ENCODE measurements around the gene SACM1L. TPM values are rescaled to one million over a fixed set of nuclear protein-coding genes. Genes with fewer than 3 reads are reported as not detected.

The SACM1L gene
- total RNA-seq, 4 donors from 2014 or later, result 7.7 to 28.7 (median 9.1) TPM

DNA sequence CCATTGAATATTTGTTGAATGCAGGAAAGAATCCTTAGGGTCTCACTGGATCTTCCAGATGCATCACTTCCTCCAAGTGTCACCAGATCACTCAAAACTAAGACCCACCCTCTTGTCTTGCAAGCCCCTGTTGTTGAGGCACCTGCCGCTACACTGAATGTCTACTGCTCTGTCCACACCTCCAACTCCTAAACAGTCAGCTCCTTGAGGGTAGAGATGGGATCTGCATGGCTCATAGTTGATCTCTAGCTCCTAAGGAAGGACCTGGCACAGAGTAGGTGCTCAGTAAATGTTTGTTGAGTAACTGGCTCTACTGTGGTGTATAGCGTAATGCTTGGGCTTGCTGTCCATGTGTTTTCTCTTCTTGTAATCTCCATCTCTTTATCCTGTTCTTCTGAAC, 98.4 kb downstream of the SACM1L start:
- in situ Hi-C loops (cut with MboI; ENCODE audit: low sequenced_read_pairs in 4 of 4) (no loop called here), intact Hi-C loops (cut with DNase I; ENCODE audit: low total_unique reads) (no loop called here)
- Histone ChIP-seq H3K27me3 (no peaks in the 10 kb centered on the region), H3K4me3 (no peak overlapping the region), H3K36me3 (no peaks in the 10 kb centered on the region), H3K27ac (no peak overlapping the region), H3K9me3 (no peaks in the 10 kb centered on the region), H3K4me1 (no peaks in the 10 kb centered on the region)
- TF ChIP-seq, protein P1, sequence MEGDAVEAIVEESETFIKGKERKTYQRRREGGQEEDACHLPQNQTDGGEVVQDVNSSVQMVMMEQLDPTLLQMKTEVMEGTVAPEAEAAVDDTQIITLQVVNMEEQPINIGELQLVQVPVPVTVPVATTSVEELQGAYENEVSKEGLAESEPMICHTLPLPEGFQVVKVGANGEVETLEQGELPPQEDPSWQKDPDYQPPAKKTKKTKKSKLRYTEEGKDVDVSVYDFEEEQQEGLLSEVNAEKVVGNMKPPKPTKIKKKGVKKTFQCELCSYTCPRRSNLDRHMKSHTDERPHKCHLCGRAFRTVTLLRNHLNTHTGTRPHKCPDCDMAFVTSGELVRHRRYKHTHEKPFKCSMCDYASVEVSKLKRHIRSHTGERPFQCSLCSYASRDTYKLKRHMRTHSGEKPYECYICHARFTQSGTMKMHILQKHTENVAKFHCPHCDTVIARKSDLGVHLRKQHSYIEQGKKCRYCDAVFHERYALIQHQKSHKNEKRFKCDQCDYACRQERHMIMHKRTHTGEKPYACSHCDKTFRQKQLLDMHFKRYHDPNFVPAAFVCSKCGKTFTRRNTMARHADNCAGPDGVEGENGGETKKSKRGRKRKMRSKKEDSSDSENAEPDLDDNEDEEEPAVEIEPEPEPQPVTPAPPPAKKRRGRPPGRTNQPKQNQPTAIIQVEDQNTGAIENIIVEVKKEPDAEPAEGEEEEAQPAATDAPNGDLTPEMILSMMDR (IDR thresholded peaks at IDR 0.05 in 4 of 5, conservative IDR thresholded peaks at IDR 0.05 in 1 of 5), result no peak
- TF ChIP-seq POLR2A (IDR thresholded peaks at IDR 0.05), result no peak
- DNase-seq (no peak), ATAC-seq (no peak)

DNA sequence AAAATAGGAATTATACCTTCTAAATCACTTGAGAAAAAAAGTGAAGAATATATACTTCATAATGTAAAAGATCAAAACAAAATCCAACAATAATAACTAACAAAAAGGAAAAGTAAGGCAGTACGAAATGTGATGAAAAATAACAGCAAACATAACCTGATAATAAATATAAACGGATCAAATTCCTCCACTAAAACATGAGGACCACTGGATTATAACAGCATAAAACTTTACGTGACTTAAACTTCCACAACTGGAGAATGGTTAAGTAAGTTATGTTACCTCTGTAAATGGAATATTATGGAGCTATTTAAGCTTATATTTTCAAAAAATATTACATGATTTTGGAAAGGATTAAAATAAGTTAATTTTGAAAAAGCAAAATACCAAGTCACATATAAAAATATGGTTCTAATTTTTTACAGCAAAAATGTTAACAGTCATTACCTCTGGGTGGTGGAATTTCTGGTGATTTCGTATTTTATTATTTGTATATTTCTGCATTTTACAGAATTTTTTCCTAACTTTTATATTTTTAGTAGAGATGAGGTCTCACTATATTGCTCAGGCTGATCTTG, 100.1 kb downstream of the SACM1L start:
- in situ Hi-C loops (cut with MboI; ENCODE audit: low sequenced_read_pairs in 4 of 4) (no loop called here), intact Hi-C loops (cut with DNase I; ENCODE audit: low total_unique reads) (no loop called here)
- Histone ChIP-seq H3K27ac (no peak overlapping the region), H3K36me3 (no peaks in the 10 kb centered on the region), H3K27me3 (peaks cover 0 to 1% (median under 1%) of the 10 kb centered on the region in 3 donors), H3K4me3 (no peak overlapping the region), H3K4me1 (no peaks in the 10 kb centered on the region), H3K9me3 (no peaks in the 10 kb centered on the region)
- DNase-seq (no peak), ATAC-seq (no peak)
- TF ChIP-seq, protein P1 (IDR thresholded peaks at IDR 0.05 in 4 of 5, conservative IDR thresholded peaks at IDR 0.05 in 1 of 5), result no peak
- no peak for TF ChIP-seq POLR2A (IDR thresholded peaks at IDR 0.05)

DNA sequence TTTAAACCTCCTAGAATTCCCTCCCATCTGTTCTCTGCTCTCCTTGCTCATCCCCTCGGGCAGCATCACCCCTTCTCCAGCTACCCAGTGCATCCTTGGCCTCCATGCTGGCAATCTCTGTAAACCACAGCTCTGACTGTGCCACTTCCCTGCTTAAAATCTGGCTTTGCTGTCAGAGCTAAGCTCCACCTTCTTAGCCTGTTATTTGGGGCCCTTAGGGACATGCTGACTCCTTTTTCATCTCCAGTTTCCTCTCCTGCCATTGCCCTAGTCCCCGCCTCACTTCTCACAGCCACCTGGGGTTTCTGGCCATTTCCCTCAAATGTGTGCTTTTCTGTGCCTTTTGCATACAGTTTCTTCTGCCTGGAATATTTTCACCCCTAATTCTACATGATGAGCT, 101.4 kb downstream of the SACM1L start:
- Histone ChIP-seq H3K36me3 (no peaks in the 10 kb centered on the region), H3K4me3 (no peak overlapping the region), H3K27me3 (peaks cover 2 to 12% (median 9%) of the 10 kb centered on the region in 3 donors), H3K27ac (no peak overlapping the region), H3K9me3 (no peaks in the 10 kb centered on the region), H3K4me1 (peaks cover 0 to under 1% of the 10 kb centered on the region in 2 donors)
- in situ Hi-C loops (cut with MboI; ENCODE audit: low sequenced_read_pairs in 4 of 4), result no loop called here
- intact Hi-C loops (cut with DNase I; ENCODE audit: low total_unique reads), result no loop called here
- TF ChIP-seq POLR2A (IDR thresholded peaks at IDR 0.05), result no peak
- TF ChIP-seq, protein P1 (IDR thresholded peaks at IDR 0.05 in 4 of 5, conservative IDR thresholded peaks at IDR 0.05 in 1 of 5), result no peak
- no peak for DNase-seq
- ATAC-seq, result no peak

DNA sequence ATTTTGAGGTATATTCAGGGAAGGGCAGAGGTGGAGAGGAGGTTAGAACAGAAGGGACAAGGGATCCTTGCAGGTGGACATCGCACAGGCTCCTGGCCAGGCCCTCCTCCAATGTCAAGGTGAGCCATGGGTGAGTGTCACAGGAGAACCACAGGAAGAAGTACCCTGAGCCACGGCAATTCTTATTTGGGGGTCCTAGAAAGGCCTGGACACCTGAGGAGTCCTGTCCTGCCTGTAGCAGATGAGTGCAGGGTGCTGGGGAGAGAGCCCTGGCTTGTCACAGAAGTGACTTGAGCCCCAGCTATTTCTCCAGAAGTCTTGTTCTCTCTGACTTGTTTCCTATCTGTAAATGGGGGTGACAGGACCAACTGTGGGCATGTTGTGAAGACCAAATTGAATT, 102.8 kb downstream of the SACM1L start:
- peaks cover 0 to 6% of the 10 kb centered on the region in 2 donors for H3K4me1 ChIP-seq
- H3K36me3 ChIP-seq, result no peaks in the 10 kb centered on the region
- H3K27me3 ChIP-seq, result peaks cover 14 to 27% (median 21%) of the 10 kb centered on the region in 3 donors
- in situ Hi-C loops (cut with MboI; ENCODE audit: low sequenced_read_pairs in 4 of 4) (no loop called here), intact Hi-C loops (cut with DNase I; ENCODE audit: low total_unique reads) (no loop called here)
- ATAC-seq (no peak), DNase-seq (no peak)
- H3K27ac ChIP-seq, result no peak overlapping the region
- H3K4me3 ChIP-seq, result no peak overlapping the region
- H3K9me3 ChIP-seq, result no peaks in the 10 kb centered on the region
- TF ChIP-seq, protein P1 (IDR thresholded peaks at IDR 0.05 in 4 of 5, conservative IDR thresholded peaks at IDR 0.05 in 1 of 5), result no peak
- TF ChIP-seq POLR2A (IDR thresholded peaks at IDR 0.05), result no peak
